AG04450 (cell line): ENCODE data around the gene RAB3B. TPM values are rescaled to one million over a fixed set of nuclear protein-coding genes. Genes with fewer than 3 reads are reported as not detected.
A peak's percentile ranks its signal among the peaks of the same experiment; 100 is the strongest.
"Not testable (repeated sequence)": the region's sequence is repeated elsewhere in the genome, so short reads cannot be mapped to it uniquely, and the experiment has no call there.

Experiments
- CTCF ChIA-PET: fragments of 300-600, 350-600 bp; formaldehyde crosslinking; extraction: SDS; loops from one replicate; lab custom pipeline; 2022; ENCODE audit warnings: antibody characterized with exemption, inconsistent platforms; lab: Charles Lee
- POLR2A ChIA-PET: fragments of 350-600 bp; formaldehyde crosslinking; extraction: SDS; loops from one replicate; lab custom pipeline; 2021; ENCODE audit warnings: antibody characterized with exemption, inconsistent platforms; lab: Yijun Ruan, JAX
- DNase-seq: peaks from one replicate; pipeline ENCODE4 v3.0.0-alpha.2; 2011; ENCODE audit warnings: low read depth, low spot score
- H3K27ac ChIP-seq: one replicate; pipeline ENCODE4 v1.5.1; 2012; ENCODE audit warnings: low read depth, low read length, control low read depth
- H3K27me3 ChIP-seq: one replicate; pipeline ENCODE4 v1.6.0; 2012; ENCODE audit warnings: low read length; ENCODE audit not compliant: control insufficient read depth, insufficient read depth
- H3K4me3 ChIP-seq: 2 replicates; pipeline ENCODE4 v1.5.1; 2011; ENCODE audit warnings: mild to moderate bottlenecking, low read depth, low read length, control low read depth
- H3K9me3 ChIP-seq: 2 replicates; pipeline ENCODE4 v1.5.1; 2012; ENCODE audit warnings: low read length; ENCODE audit not compliant: control insufficient read depth, insufficient read depth
- polyA plus RNA-seq: library from polyadenylated mRNA; depleted of rRNA; stranded (reverse); fragments of >200 nt; gene quantifications from 2 replicates; pipeline ENCODE4 v1.2.3, GENCODE V29; 2011
- TF ChIP-seq, protein P1 (sequence below): IDR thresholded peaks from 2 replicates; pipeline ENCODE4 v1.5.1; 2011; ENCODE audit warnings: low read depth, low read length, control low read depth, inconsistent platforms

The RAB3B gene
- polyA plus RNA-seq, 1 experiment: 28.6 TPM

DNA sequence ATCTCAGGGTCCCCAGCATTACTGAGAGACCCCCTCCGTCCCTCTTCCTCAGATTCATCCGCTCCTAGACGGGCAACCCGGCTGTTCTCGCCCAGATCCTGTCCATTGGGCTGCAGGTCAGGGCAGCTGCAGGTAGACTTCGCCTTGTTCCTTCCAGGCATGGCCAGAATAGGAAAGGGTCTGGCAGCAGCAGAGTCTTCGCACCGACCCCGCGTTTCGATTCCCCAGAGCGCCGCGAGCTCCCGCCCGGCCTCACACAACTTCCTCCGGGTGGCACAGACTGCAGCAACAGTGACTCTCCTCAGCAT, 112.2 kb downstream of the RAB3B start:
- ChIA-PET CTCF (interaction anchor here (1.7 kb wide), 1 partner anchor 19 kb away, joined by 13 read pairs; no protein-coding TSS in a partner anchor), POLR2A (interaction anchor here (1.0 kb wide), 1 partner anchor 19 kb away, joined by 3 read pairs; no protein-coding TSS in a partner anchor)

DNA sequence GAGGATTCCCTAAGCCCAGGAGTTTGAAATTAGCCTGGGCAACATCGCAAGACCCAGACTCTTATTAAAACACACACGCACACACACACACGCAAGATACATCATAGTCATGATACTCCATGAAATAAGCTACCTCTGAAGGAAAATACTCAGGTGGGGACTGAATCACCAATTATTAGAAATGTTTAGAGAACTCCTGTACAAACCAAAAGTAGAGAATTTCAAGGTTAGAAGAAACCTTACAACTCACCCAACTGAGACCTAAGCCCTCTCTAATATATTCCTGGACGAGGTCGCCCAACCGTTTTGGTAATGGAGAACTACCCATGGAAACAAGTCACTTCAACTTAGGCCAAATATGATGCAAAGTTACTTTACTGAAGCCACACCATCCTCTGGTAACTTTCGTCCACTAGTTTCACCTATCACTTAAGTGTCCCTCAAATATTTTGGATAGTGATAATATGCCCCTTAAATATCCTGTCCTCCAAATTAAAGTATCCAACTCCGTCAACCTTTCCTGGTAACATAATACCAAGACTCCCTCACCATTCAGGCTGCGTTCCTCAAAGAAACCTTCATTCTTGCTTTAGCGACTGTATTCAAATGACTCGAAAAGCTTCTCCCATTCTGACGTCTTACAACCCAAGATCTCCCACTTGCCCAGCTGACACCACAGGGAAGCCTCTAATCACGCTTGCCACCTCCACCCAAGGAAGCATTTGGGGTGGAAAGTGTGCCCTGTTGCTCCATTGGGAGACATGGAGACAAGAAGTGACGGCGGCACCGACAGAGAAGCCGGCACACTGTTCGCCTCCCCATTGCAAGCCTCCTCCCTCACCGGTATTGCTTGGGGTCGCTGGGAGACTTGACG, 112.8 kb downstream of the RAB3B start:
- POLR2A ChIA-PET: interaction anchor here (1.0 kb wide), 1 partner anchor 20 kb away, joined by 3 read pairs; no protein-coding TSS in a partner anchor
- peak overlapping the region; percentile 97 for H3K27ac ChIP-seq
- peak overlapping the region; percentile 99 for H3K4me3 ChIP-seq
- no peak for DNase-seq
- no peaks in the 10 kb centered on the region for H3K27me3 ChIP-seq
- TF ChIP-seq, protein P1, sequence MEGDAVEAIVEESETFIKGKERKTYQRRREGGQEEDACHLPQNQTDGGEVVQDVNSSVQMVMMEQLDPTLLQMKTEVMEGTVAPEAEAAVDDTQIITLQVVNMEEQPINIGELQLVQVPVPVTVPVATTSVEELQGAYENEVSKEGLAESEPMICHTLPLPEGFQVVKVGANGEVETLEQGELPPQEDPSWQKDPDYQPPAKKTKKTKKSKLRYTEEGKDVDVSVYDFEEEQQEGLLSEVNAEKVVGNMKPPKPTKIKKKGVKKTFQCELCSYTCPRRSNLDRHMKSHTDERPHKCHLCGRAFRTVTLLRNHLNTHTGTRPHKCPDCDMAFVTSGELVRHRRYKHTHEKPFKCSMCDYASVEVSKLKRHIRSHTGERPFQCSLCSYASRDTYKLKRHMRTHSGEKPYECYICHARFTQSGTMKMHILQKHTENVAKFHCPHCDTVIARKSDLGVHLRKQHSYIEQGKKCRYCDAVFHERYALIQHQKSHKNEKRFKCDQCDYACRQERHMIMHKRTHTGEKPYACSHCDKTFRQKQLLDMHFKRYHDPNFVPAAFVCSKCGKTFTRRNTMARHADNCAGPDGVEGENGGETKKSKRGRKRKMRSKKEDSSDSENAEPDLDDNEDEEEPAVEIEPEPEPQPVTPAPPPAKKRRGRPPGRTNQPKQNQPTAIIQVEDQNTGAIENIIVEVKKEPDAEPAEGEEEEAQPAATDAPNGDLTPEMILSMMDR: no peak
- no peaks in the 10 kb centered on the region for H3K9me3 ChIP-seq
- CTCF ChIA-PET: no interaction called here

More for the DNA sequence above, 112.2 kb downstream of the RAB3B start:
- TF ChIP-seq, protein P1: no peak
- Histone ChIP-seq H3K4me3 (peak overlapping the region; percentile 99), H3K27ac (peak overlapping the region; percentile 97), H3K27me3 (no peaks in the 10 kb centered on the region), H3K9me3 (no peaks in the 10 kb centered on the region)
- no peak for DNase-seq

DNA sequence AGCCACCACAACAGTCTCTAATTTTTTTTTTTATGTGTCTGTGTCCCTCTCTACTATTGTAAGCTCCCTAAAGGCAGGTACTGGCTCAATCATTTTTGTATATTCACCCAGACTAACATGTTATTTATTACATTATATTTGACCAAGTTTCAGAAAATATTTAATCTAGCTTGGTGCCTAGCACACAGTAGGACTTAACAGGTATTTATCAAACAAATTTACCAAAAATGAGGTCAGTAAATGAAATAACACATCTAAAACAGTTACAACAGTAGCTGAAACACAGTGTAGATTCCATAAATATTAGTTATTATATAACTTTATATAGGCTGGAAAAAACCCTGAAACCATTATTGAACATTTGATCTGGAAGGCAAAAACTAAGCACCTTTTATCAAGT, 114.7 kb downstream of the RAB3B start:
- no peak overlapping the region for H3K27ac ChIP-seq
- H3K9me3 ChIP-seq: no peaks in the 10 kb centered on the region
- H3K4me3 ChIP-seq: no peak overlapping the region
- ChIA-PET POLR2A (no interaction called here), CTCF (interaction anchor here (1.4 kb wide), 1 partner anchor 107 kb away, joined by 3 read pairs; no protein-coding TSS in a partner anchor)
- no peaks in the 10 kb centered on the region for H3K27me3 ChIP-seq
- TF ChIP-seq, protein P1: no peak
- no peak for DNase-seq

DNA sequence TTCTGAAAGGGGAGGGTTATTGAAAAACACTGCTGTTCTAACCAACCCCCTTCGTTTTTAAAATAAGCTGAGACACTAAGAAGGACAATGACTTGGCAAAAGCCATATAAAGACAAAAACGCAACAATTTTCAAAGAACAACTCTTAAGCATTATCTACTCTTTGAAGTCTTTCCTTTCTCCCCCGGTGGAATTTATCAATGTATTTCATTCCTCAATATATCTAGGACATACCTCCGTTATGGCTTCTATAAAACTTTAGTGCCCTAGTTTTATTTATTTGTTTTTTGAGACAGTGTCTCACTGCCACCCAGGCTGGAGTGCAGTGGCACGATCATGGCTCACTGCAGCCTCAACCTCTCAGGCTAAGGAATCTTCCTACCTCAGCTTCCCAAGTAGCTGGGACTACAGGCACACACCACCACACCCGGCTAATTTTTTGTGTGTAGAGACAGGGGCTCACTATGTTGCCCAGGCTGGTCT, 115.2 kb downstream of the RAB3B start:
- TF ChIP-seq, protein P1: no peak
- ChIA-PET CTCF (no interaction called here), POLR2A (no interaction called here)
- no peaks in the 10 kb centered on the region for H3K27me3 ChIP-seq
- no peak for DNase-seq
- no peak overlapping the region for H3K27ac ChIP-seq
- H3K4me3 ChIP-seq: no peak overlapping the region
- no peaks in the 10 kb centered on the region for H3K9me3 ChIP-seq

DNA sequence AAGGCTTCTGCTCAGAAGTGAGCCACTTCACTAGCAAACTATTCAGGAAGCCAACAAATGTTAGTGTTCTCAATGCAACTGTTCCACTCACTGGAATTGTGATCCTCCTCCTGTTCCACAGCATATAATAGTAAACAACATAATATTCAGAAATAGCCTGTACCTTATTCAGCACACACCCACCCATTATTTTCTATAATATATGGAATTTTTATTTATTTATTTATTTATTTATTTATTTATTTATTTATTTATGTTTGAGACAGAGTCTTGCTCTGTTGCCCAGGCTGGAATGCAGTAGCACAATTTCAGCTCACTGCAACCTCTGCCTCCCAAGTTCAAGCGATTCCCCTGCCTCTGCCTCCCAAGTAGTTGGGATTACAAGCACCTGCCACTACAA, 117.2 kb downstream of the RAB3B start:
- H3K9me3 ChIP-seq, CTCF ChIA-PET, H3K27ac ChIP-seq, POLR2A ChIA-PET, DNase-seq, H3K27me3 ChIP-seq, H3K4me3 ChIP-seq: not testable (repeated sequence)
